ENCODE data around the gene KCNMA1.

- TF ChIP-seq CTCF (IDR thresholded peaks at IDR 0.05) = no peak
- TF ChIP-seq POLR2A (IDR thresholded peaks at IDR 0.05) = no peak
Measured at GRCh38 chr10:77021966-77022490, 615.6 kb downstream of the KCNMA1 start.
